ENCODE results near the gene SCYGR4.

GRCh38 chr2:227661827-227662226 lies 44.5 kb downstream of the SCYGR4 start:
- TF ChIP-seq CTCF (IDR thresholded peaks at IDR 0.05) (no peak), EP300 (IDR thresholded peaks at IDR 0.05) (no peak), POLR2AphosphoS5 (IDR thresholded peaks at IDR 0.05) (no peak), POLR2A (IDR thresholded peaks at IDR 0.05) (no peak)
